Bronchial epithelial cell (primary cell): ENCODE results near the gene UBAP1L. TPM values are rescaled to one million over a fixed set of nuclear protein-coding genes. Genes with fewer than 3 reads are reported as not detected.

Experiments used
- DNase-seq: peaks from one replicate; pipeline ENCODE4 v3.0.0-alpha.2; 2010; ENCODE audit warnings: low read depth
- FAIRE-seq: peaks from 2 replicates; lab custom pipeline; 2011; peaks lifted over from hg19 to GRCh38; lab: Jason Lieb, UNC
- H3K27me3 ChIP-seq: 2 replicates; pipeline ENCODE4 v1.5.1; 2011; ENCODE audit warnings: low read length; ENCODE audit not compliant: control insufficient read depth, insufficient read depth
- H3K36me3 ChIP-seq: 2 replicates; pipeline ENCODE4 v1.5.1; 2011; ENCODE audit warnings: low read length; ENCODE audit not compliant: control insufficient read depth, insufficient read depth
- H3K4me3 ChIP-seq: 2 replicates; pipeline ENCODE4 v1.5.1; 2011; ENCODE audit warnings: mild to moderate bottlenecking, low read depth, low read length, control low read depth
- CTCF ChIP-seq: IDR thresholded peaks from 2 replicates; pipeline ENCODE4 v1.5.1; 2011; ENCODE audit warnings: mild to moderate bottlenecking, moderate library complexity, low read length, control low read depth, inconsistent platforms; ENCODE audit not compliant: insufficient read depth, severe bottlenecking
- total RNA-seq: library from RNA; depleted of rRNA; stranded (reverse); fragments of >200 nt; gene quantifications from 2 replicates; pipeline ENCODE4 v1.2.1, GENCODE V29; 2014

The UBAP1L gene
- total RNA-seq, 1 donor from 2014 or later = 1.3 TPM

- FAIRE-seq (no peak), DNase-seq (no peak)
- Histone ChIP-seq H3K27me3 (no peaks in the 10 kb centered on the region), H3K4me3 (no peak overlapping the region), H3K36me3 (no peaks in the 10 kb centered on the region)
- TF ChIP-seq CTCF = peak; percentile 15
Observed at GRCh38 chr15:65083262-65083701, 31.7 kb downstream of the UBAP1L start.

- DNase-seq = peak; percentile 46
- TF ChIP-seq CTCF = no peak
- Histone ChIP-seq H3K4me3 (no peak overlapping the region), H3K36me3 (no peaks in the 10 kb centered on the region), H3K27me3 (no peaks in the 10 kb centered on the region)
- FAIRE-seq = no peak
Observed at GRCh38 chr15:65082303-65082953, 32.6 kb downstream of the UBAP1L start.

GRCh38 chr15:65081758-65082157 lies 33.2 kb downstream of the UBAP1L start:
- peak; percentile 97 for FAIRE-seq
- TF ChIP-seq CTCF = no peak
- DNase-seq = peak; percentile 91
- H3K4me3 ChIP-seq = no peak overlapping the region
- H3K27me3 ChIP-seq = no peaks in the 10 kb centered on the region
- H3K36me3 ChIP-seq = no peaks in the 10 kb centered on the region

GRCh38 chr15:65081270-65081669 lies 33.7 kb downstream of the UBAP1L start:
- no peak for FAIRE-seq
- Histone ChIP-seq H3K27me3 (no peaks in the 10 kb centered on the region), H3K4me3 (no peak overlapping the region), H3K36me3 (no peaks in the 10 kb centered on the region)
- no peak for DNase-seq
- TF ChIP-seq CTCF = no peak

GRCh38 chr15:65079580-65079979 lies 35.4 kb downstream of the UBAP1L start:
- DNase-seq (no peak), FAIRE-seq (no peak)
- no peak for TF ChIP-seq CTCF
- Histone ChIP-seq H3K36me3 (no peaks in the 10 kb centered on the region), H3K4me3 (no peak overlapping the region), H3K27me3 (no peaks in the 10 kb centered on the region)

- H3K36me3 ChIP-seq = no peaks in the 10 kb centered on the region
- no peaks in the 10 kb centered on the region for H3K27me3 ChIP-seq
- no peak overlapping the region for H3K4me3 ChIP-seq
- peak; percentile 26 for DNase-seq
- peak; percentile 78 for TF ChIP-seq CTCF
- FAIRE-seq = no peak
Observed at GRCh38 chr15:65077981-65078352, 37.0 kb downstream of the UBAP1L start.
